ENCODE measurements around the gene ARHGEF11.

ARHGEF11 gene

DNA sequence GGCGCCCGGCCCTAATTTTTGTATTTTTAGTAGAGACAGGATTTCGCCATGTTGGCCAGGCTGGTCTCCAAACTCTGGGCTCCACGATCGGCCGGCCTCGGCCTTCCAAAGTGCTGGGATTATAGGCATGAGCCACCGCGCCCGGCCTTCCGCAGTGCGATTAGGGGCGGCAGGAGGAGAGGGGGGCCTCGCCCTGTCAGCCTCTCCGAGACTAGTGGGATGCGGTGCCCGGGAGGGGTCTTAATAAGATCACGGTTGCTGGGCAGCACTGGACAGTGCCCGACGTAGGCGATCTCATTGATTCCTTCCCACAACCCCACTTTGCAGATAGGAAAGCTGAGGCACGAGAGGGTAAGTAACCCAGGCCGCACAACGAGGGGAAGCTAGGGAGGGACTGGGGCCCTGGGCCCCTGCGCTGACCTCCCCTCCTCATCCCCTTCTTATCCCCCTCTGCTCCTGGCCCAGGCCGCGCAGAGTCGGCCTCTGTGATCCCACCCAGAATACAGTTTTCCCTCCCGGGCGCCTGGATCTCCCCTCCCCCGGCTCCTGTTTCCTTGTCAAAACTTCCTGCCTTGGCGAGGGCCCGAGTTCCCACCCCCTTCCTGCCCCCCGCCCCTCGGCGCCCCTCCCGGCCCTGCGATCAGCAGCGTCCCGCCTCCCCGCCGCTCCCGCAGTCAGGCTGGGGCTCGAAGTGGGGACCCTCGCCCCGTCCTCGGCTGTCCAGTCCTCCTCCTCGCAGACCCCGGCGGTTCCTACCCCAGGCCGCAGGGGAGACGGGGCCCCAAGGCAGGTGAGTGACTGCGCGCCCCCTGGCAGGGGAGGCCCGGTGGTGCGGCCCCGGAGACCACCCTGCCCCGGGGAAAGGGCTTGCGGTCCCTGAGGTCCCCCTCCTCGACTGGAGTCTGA is 152.2 kb downstream of the ARHGEF11 start, which contains the start of gene PEAR1:
TSS of gene PEAR1 (plus strand) at position 671 of the 906 bp plus-strand sequence. CDS start 10,209 bp downstream, outside the sequence.
- H3K4me3 ChIP-seq (ENCODE audit: low read depth, low read length), result no peak within 1 kb of the TSS
- TF ChIP-seq, protein P1, sequence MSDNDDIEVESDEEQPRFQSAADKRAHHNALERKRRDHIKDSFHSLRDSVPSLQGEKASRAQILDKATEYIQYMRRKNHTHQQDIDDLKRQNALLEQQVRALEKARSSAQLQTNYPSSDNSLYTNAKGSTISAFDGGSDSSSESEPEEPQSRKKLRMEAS (IDR thresholded peaks at IDR 0.05; ENCODE audit: low read depth, low read length), result no peak
- TF ChIP-seq, protein P2, sequence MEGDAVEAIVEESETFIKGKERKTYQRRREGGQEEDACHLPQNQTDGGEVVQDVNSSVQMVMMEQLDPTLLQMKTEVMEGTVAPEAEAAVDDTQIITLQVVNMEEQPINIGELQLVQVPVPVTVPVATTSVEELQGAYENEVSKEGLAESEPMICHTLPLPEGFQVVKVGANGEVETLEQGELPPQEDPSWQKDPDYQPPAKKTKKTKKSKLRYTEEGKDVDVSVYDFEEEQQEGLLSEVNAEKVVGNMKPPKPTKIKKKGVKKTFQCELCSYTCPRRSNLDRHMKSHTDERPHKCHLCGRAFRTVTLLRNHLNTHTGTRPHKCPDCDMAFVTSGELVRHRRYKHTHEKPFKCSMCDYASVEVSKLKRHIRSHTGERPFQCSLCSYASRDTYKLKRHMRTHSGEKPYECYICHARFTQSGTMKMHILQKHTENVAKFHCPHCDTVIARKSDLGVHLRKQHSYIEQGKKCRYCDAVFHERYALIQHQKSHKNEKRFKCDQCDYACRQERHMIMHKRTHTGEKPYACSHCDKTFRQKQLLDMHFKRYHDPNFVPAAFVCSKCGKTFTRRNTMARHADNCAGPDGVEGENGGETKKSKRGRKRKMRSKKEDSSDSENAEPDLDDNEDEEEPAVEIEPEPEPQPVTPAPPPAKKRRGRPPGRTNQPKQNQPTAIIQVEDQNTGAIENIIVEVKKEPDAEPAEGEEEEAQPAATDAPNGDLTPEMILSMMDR (IDR thresholded peaks at IDR 0.05; ENCODE audit: low read depth, low read length), result no peak
- TF ChIP-seq POLR2A (IDR thresholded peaks at IDR 0.05; ENCODE audit: extremely low read depth, insufficient read length) (no peak), MYC (IDR thresholded peaks at IDR 0.05; ENCODE audit: low read depth, low read length) (no peak)
- no peak for DNase-seq (ENCODE audit: low read depth)

DNA sequence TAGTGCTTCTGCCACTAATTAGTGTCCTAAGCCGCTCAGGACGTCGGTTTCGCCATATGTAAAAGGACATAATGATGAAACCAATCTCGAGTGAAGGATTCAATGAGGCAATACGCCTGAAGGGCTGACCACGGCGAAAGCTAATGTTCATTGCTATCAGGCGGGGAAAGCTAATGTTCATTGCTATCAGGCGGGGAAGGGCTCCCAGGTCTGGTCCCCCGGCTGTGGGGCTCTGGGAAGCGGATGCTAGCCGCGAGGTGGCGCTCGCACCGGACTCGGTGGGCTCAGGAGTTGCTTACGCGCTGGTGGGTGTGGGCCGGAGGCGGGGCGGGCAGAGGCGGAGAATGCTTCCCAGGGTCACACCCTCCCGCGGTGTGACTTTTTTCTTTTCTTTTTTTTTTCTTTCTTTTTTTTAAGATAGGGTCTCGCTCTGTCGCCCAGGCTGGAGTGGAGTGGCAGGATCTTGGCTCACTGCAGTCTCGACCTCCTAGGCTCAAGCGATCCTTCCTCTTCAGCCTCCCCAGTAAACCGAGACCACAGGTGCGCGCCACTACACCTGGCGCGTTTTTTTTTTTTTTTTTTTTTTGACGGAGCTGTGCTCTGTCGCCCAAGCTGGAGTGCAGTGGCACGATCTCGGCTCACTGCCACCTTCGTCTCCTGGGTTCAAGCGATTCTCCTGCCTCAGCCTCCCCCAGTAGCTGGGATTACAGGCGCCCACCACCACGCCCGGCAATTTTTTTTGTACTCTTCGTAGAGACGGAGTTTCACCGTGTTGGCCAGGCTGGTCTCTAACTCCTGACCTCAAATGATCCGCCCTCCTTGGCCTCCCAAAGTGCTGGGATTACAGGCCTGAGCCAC is 153.1 kb downstream of the ARHGEF11 start:
- TF ChIP-seq POLR2A (IDR thresholded peaks at IDR 0.05; ENCODE audit: extremely low read depth, insufficient read length), result no peak
- TF ChIP-seq MYC (IDR thresholded peaks at IDR 0.05; ENCODE audit: low read depth, low read length), result no peak
- TF ChIP-seq, protein P2 (IDR thresholded peaks at IDR 0.05; ENCODE audit: low read depth, low read length), result peak; percentile 74
- TF ChIP-seq, protein P1 (IDR thresholded peaks at IDR 0.05; ENCODE audit: low read depth, low read length), result peak; percentile 46; the same call in 1 of the 2 replicates
- DNase-seq (ENCODE audit: low read depth), result peak; percentile 88
- no peak overlapping the region for H3K4me3 ChIP-seq (ENCODE audit: low read depth, low read length)

DNA sequence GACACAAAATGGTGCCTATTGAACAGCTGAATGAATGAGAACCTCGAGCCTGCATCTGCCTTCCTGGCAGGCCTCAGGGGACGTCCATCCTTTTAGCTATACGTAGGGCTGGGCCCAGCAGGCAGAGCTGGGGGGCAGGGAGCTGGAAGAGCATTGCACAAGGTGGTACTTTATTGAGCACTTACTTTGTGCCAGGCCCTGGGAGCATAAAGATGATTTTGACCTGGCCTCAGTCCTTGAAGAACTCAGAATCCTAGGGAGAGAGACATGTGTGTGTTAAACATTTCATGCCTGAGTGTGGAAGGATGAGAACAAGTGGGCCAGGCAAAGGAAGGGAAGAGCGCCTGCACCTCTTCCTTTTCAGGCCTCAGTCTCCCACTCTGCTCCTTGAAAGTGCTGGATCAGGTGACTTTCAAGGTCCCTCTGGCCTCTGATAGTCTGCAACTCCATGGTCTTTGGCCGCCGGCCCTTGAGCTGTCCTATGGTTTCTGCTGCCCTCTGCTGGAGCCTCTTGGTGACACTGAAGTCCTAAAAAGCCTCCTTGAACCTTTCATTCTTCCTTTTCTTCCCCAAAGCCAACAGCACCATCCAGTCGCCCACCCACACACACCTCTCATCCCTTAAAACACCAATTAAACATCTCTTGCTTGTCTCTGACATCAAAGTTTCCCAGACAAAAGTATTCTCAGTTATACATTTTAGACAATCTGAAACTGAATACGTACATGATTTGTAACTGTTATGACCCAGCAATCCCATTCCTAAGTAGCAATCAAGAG is 155.6 kb downstream of the ARHGEF11 start:
- peak; percentile 74 for DNase-seq (ENCODE audit: low read depth)
- no peak for TF ChIP-seq POLR2A (IDR thresholded peaks at IDR 0.05; ENCODE audit: extremely low read depth, insufficient read length)
- TF ChIP-seq, protein P2 (IDR thresholded peaks at IDR 0.05; ENCODE audit: low read depth, low read length), result peak; percentile 73
- TF ChIP-seq, protein P1 (IDR thresholded peaks at IDR 0.05; ENCODE audit: low read depth, low read length), result no peak
- TF ChIP-seq MYC (IDR thresholded peaks at IDR 0.05; ENCODE audit: low read depth, low read length), result 0 out of 2 replicates have a peak, but pooled peaks have one; percentile 7
- H3K4me3 ChIP-seq (ENCODE audit: low read depth, low read length), result no peak overlapping the region

DNA sequence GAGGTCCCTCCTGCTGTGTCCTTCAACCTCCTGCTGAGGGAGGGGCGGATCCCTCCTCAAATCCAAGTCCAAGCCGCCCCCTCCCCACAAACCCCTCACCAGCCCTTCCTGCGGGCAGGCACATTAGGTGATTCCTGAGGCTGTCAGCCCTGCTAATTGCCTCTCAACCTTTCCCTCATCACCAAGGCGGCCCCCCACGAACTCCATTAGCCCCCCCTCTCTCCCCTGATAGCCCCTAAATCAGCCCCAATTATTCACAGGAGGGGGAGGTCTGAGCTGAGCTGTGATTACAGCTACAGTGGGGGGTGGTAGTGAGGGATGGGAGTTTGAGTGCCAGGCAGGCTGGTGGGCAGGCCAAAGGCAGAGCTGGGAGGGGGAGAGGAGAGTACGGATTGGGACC is 157.8 kb downstream of the ARHGEF11 start:
- H3K4me3 ChIP-seq (ENCODE audit: low read depth, low read length), result no peak overlapping the region
- TF ChIP-seq, protein P2 (IDR thresholded peaks at IDR 0.05; ENCODE audit: low read depth, low read length), result no peak
- TF ChIP-seq MYC (IDR thresholded peaks at IDR 0.05; ENCODE audit: low read depth, low read length) (no peak), POLR2A (IDR thresholded peaks at IDR 0.05; ENCODE audit: extremely low read depth, insufficient read length) (no peak)
- TF ChIP-seq, protein P1 (IDR thresholded peaks at IDR 0.05; ENCODE audit: low read depth, low read length), result no peak
- DNase-seq (ENCODE audit: low read depth), result no peak

DNA sequence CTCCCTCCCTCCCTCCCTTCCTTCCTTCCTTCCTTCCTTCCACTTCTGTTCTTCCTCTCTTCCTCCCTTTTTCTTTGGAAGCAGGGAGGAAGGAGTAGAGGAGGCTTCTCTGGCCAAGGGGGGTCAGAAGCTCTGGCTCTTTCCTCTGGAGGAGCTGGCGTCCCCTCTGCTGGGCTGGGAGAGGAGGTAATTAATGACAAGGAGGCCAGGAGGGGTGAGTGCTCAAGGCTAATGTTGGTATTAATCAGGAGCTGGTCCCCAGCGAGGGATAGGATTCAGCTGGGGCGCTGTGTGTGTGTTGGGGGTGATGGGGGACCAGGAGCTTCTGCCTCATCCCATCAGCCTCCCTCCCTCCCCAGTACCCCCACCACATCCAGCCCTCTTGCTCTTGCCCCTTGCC is 158.2 kb downstream of the ARHGEF11 start:
- TF ChIP-seq, protein P1 (IDR thresholded peaks at IDR 0.05; ENCODE audit: low read depth, low read length), result no peak
- TF ChIP-seq MYC (IDR thresholded peaks at IDR 0.05; ENCODE audit: low read depth, low read length) (no peak), POLR2A (IDR thresholded peaks at IDR 0.05; ENCODE audit: extremely low read depth, insufficient read length) (no peak)
- TF ChIP-seq, protein P2 (IDR thresholded peaks at IDR 0.05; ENCODE audit: low read depth, low read length), result no peak
- no peak for DNase-seq (ENCODE audit: low read depth)
- H3K4me3 ChIP-seq (ENCODE audit: low read depth, low read length), result no peak overlapping the region

Measured in NB4 (cell line).